Thoracic aorta (tissue), 2 donors: ENCODE data around the gene RBM47. TPM values are rescaled to one million over a fixed set of nuclear protein-coding genes. Genes with fewer than 3 reads are reported as not detected.

ENCODE experiments used
- ATAC-seq: fragments of 150-250 bp; one replicate; pipeline ENCODE4 v1.8.0; 2017; ENCODE audit warnings: low read depth; ENCODE audit not compliant: insufficient number of reproducible peaks, low FRiP score
- DNase-seq: peaks from one replicate; pipeline ENCODE4 v3.0.0-alpha.2; 2020; ENCODE audit warnings: low spot score
- H3K27ac ChIP-seq, 2 donors: fragments of 200-600 bp; sonication (generic); 1 replicate in 1 of 2; 2 replicates in 1 of 2; pipeline ENCODE4 v1.5.1; 2016; ENCODE audit warnings: mild to moderate bottlenecking in 2 of 2, moderate library complexity in 2 of 2
- H3K27me3 ChIP-seq: fragments of 200-600 bp; sonication (generic); replicated peaks from 2 replicates; pipeline ENCODE4 v1.6.0; 2016; ENCODE audit warnings: mild to moderate bottlenecking; ENCODE audit not compliant: insufficient read depth
- H3K36me3 ChIP-seq: fragments of 200-600 bp; sonication (generic); one replicate; pipeline ENCODE4 v1.5.1; 2016
- H3K4me1 ChIP-seq, 2 donors: fragments of 200-600 bp; sonication (generic); 1 replicate in 1 of 2; 2 replicates in 1 of 2; pipeline versions ENCODE4 v1.5.1 to v1.6.0; 2016; ENCODE audit warnings: low read depth in 2 of 2, mild to moderate bottlenecking in 1 of 2; ENCODE audit not compliant: control insufficient read depth in 1 of 2
- H3K4me3 ChIP-seq: fragments of 200-600 bp; sonication (generic); 2 replicates; pipeline ENCODE4 v1.5.1; 2016; ENCODE audit warnings: mild to moderate bottlenecking
- H3K9me3 ChIP-seq: fragments of 200-600 bp; sonication (generic); 2 replicates; pipeline ENCODE4 v1.5.1; 2016
- CTCF ChIP-seq: fragments of 200-600 bp; sonication (generic); IDR thresholded peaks from one replicate; pipeline ENCODE4 v1.5.1; 2019; ENCODE audit warnings: antibody characterized with exemption
- total RNA-seq, 2 donors: library from RNA; depleted of rRNA; stranded (reverse); fragments of >200 nt; gene quantifications; one replicate each; pipeline versions ENCODE4 v1.1.0 to v1.2.3, GENCODE V29; 2016

Gene RBM47
- total RNA-seq, 2 donors from 2014 or later, result 31.5 to 56.7 TPM

- DNase-seq (no peak), ATAC-seq (no peak)
- H3K27ac ChIP-seq, result no peak overlapping the region
- H3K4me1 ChIP-seq, result peaks cover 0 to 8% of the 10 kb centered on the region in 2 donors
- H3K36me3 ChIP-seq, result no peaks in the 10 kb centered on the region
- H3K27me3 ChIP-seq, result no peaks in the 10 kb centered on the region
- no peaks in the 10 kb centered on the region for H3K9me3 ChIP-seq
- H3K4me3 ChIP-seq, result peak overlapping the region; percentile 13
- no peak for TF ChIP-seq CTCF
Measured at GRCh38 chr4:40626183-40626990, 3.3 kb downstream of the RBM47 start.

DNA sequence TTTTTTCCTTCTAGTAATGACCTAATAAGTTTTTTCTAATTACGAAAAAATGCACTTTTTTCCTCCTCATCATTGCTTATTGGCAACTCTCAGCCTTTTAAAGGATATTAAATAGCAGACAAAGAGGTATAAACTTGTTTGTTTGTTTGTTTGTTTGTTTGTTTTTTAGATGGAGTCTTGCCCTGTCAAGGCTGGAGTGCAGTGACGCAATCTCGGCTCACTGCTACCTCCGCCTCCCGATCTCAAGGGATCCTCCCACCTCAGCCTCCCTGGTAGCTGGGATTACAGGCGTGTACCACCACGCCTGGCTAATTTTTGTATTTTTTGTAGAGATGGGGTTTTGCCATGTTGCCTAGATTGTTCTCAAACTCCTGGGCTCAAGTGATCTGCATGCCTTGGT, 6.0 kb downstream of the RBM47 start:
- Histone ChIP-seq H3K9me3 (no peaks in the 10 kb centered on the region), H3K27ac (no peak overlapping the region), H3K4me1 (no peaks in the 10 kb centered on the region), H3K4me3 (no peak overlapping the region), H3K36me3 (no peaks in the 10 kb centered on the region), H3K27me3 (no peaks in the 10 kb centered on the region)
- DNase-seq, result no peak
- TF ChIP-seq CTCF, result no peak
- no peak for ATAC-seq

DNA sequence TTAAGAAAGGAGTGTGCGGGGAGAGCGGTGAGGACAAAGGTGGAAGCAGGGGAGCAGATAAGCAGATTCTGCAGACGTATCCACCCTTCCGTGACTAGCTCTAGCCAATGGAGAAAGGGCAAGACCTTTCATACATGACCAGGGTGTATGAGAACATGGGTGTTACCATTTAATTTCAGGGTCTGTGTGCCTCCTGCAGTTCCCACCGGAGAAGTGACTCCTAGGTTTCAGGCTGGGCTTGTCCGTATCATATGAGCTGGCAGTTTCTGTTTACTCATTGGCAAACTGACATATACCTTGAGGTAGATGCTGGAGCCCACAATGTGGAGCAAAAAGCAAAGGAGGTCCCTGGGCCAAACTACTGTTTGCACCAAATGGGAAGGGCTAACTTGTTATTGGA, 6.8 kb downstream of the RBM47 start:
- DNase-seq (no peak), ATAC-seq (no peak)
- Histone ChIP-seq H3K36me3 (no peaks in the 10 kb centered on the region), H3K27ac (no peak overlapping the region), H3K9me3 (no peaks in the 10 kb centered on the region), H3K4me1 (no peaks in the 10 kb centered on the region), H3K27me3 (no peaks in the 10 kb centered on the region), H3K4me3 (no peak overlapping the region)
- TF ChIP-seq CTCF, result no peak

GRCh38 chr4:40621592-40622512, 7.8 kb downstream of the RBM47 start:
- no peak for TF ChIP-seq CTCF
- ATAC-seq, result no peak
- Histone ChIP-seq H3K9me3 (no peaks in the 10 kb centered on the region), H3K4me3 (no peak overlapping the region), H3K27me3 (no peaks in the 10 kb centered on the region), H3K36me3 (no peaks in the 10 kb centered on the region), H3K27ac (no peak overlapping the region), H3K4me1 (no peaks in the 10 kb centered on the region)
- no peak for DNase-seq

DNA sequence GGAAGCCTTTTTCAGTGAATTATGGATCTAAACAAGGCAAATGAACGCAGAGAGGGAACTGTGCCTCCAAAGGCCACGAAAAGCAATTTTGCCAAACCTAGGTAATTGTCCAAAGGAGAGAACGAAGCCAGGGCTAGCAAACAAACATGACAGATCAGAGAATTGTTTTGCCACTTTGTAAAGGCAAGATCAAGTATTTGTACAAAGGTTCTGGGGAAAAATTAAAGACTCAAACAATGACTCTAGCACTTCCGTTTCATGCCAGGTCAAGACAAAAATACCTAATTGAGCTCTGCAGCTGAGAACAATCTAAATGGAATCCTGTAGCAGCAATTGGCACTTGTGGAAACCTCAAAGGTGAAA, 8.5 kb downstream of the RBM47 start:
- H3K27ac ChIP-seq, result no peak overlapping the region
- DNase-seq, result no peak
- no peaks in the 10 kb centered on the region for H3K27me3 ChIP-seq
- H3K4me3 ChIP-seq, result no peak overlapping the region
- no peaks in the 10 kb centered on the region for H3K36me3 ChIP-seq
- no peaks in the 10 kb centered on the region for H3K4me1 ChIP-seq
- no peak for TF ChIP-seq CTCF
- ATAC-seq, result no peak
- no peaks in the 10 kb centered on the region for H3K9me3 ChIP-seq
